NOMO-1 treated with DMSO at 0.1 percent for 48 hours (cell line): ENCODE results near the gene LIMS1.
"Not testable (repeated sequence)": the region's sequence is repeated elsewhere in the genome, so short reads cannot be mapped to it uniquely, and the experiment has no call there.

ENCODE experiments used
- DNase-seq: peaks from one replicate; lab custom pipeline; 2025; ENCODE audit not compliant: unreplicated experiment; lab: John Stamatoyannopoulos, UW

Gene LIMS1

GRCh38 chr2:108533832-108534583 is at the start of gene LIMS1:
TSS of gene LIMS1 (plus strand) at chr2:108534470. CDS start at chr2:108534563, 93 bp downstream.
- peak; percentile 79 for DNase-seq

- DNase-seq, result no peak
These were observed 49.0 kb upstream of the LIMS1 start for GRCh38 chr2:108485253-108485652.

- no peak for DNase-seq
These were observed 43.7 kb upstream of the LIMS1 start for GRCh38 chr2:108490506-108491122.

- no peak for DNase-seq
These were observed 42.4 kb upstream of the LIMS1 start for GRCh38 chr2:108491848-108492247.

- no peak for DNase-seq
These were observed 41.9 kb upstream of the LIMS1 start for GRCh38 chr2:108492364-108492763.

- DNase-seq, result not testable (repeated sequence)
These were observed 38.1 kb upstream of the LIMS1 start for GRCh38 chr2:108496167-108496566.

GRCh38 chr2:108507620-108508019 is 26.6 kb upstream of the LIMS1 start:
- not testable (repeated sequence) for DNase-seq

- DNase-seq, result not testable (repeated sequence)
These were observed 21.8 kb upstream of the LIMS1 start for GRCh38 chr2:108512431-108512830.

- DNase-seq, result not testable (repeated sequence)
These were observed 19.8 kb upstream of the LIMS1 start for GRCh38 chr2:108514478-108514877.

- not testable (repeated sequence) for DNase-seq
These were observed 9.6 kb upstream of the LIMS1 start for GRCh38 chr2:108524688-108525087.

- DNase-seq, result not testable (repeated sequence)
These were observed 9.0 kb upstream of the LIMS1 start for GRCh38 chr2:108525258-108525657.

GRCh38 chr2:108531674-108532055 is 2.6 kb upstream of the LIMS1 start:
- DNase-seq, result no peak

GRCh38 chr2:108534584-108535356 is 500 bp downstream of the LIMS1 start:
- peak; percentile 57 for DNase-seq

GRCh38 chr2:108535357-108535631 is 1.0 kb downstream of the LIMS1 start:
- DNase-seq, result no peak

- no peak for DNase-seq
These were observed 2.0 kb downstream of the LIMS1 start for GRCh38 chr2:108536133-108536780.

GRCh38 chr2:108536911-108537310 is 2.6 kb downstream of the LIMS1 start:
- no peak for DNase-seq

- DNase-seq, result no peak
These were observed 3.8 kb downstream of the LIMS1 start for GRCh38 chr2:108538000-108538625.

- DNase-seq, result no peak
These were observed 7.2 kb downstream of the LIMS1 start for GRCh38 chr2:108541451-108541850.

GRCh38 chr2:108542071-108542470 is 7.8 kb downstream of the LIMS1 start:
- DNase-seq, result no peak

GRCh38 chr2:108547606-108548005 is 13.3 kb downstream of the LIMS1 start:
- no peak for DNase-seq
